OCI-LY1 (cell line): ENCODE data around the gene ALCAM.
A peak's percentile ranks its signal among the peaks of the same experiment; 100 is the strongest.

Experiments
- H2AFZ ChIP-seq: fragments of 200-600 bp; sonication (generic), shearing (Covaris generic); 2 replicates; pipeline ENCODE4 v1.6.0; 2014; ENCODE audit warnings: antibody characterized with exemption, mild to moderate bottlenecking, low read length
- H3F3A ChIP-seq: fragments of 200-600 bp; sonication (generic), shearing (Covaris generic); 2 replicates; pipeline ENCODE4 v1.6.0; 2014; ENCODE audit warnings: mild to moderate bottlenecking, antibody characterized with exemption, low read length, moderate library complexity; ENCODE audit not compliant: insufficient read depth
- H3K27ac ChIP-seq: fragments of 200-600 bp; sonication (generic); 2 replicates; pipeline ENCODE4 v1.5.1; 2014; ENCODE audit warnings: low read length, mixed run types, mild to moderate bottlenecking, low read depth; ENCODE audit not compliant: poor library complexity, severe bottlenecking
- H3K27me3 ChIP-seq: fragments of 200-600 bp; sonication (generic); 2 replicates; pipeline ENCODE4 v1.6.0; 2014; ENCODE audit warnings: antibody characterized with exemption, mild to moderate bottlenecking, low read length, moderate library complexity; ENCODE audit not compliant: insufficient read depth
- H3K36me3 ChIP-seq: fragments of 200-600 bp; sonication (generic); 2 replicates; pipeline ENCODE4 v1.6.1; 2014; ENCODE audit warnings: mild to moderate bottlenecking, antibody characterized with exemption, low read length, moderate library complexity, mixed read lengths; ENCODE audit not compliant: insufficient read depth
- H3K4me1 ChIP-seq: fragments of 200-600 bp; sonication (generic); 2 replicates; pipeline ENCODE4 v1.5.1; 2014; ENCODE audit warnings: mild to moderate bottlenecking, low read length, moderate library complexity; ENCODE audit not compliant: insufficient read depth, severe bottlenecking
- H3K4me2 ChIP-seq: fragments of 200-600 bp; sonication (generic), shearing (Covaris generic); 2 replicates; pipeline ENCODE4 v1.6.1; 2014; ENCODE audit warnings: low read length
- H3K4me3 ChIP-seq: fragments of 200-600 bp; sonication (generic); 2 replicates; pipeline ENCODE4 v1.5.1; 2014; ENCODE audit warnings: low read length, low read depth, mild to moderate bottlenecking, mixed read lengths; ENCODE audit not compliant: poor library complexity, severe bottlenecking
- H3K79me2 ChIP-seq: fragments of 200-600 bp; shearing (Covaris generic); 2 replicates; pipeline ENCODE4 v1.6.1; 2016; ENCODE audit warnings: mixed run types, low read length, mixed read lengths; ENCODE audit not compliant: insufficient read depth
- H3K9ac ChIP-seq: fragments of 200-600 bp; sonication (generic), shearing (Covaris generic); 2 replicates; pipeline ENCODE4 v1.6.1; 2014; ENCODE audit warnings: mild to moderate bottlenecking, low read length, mixed read lengths
- H3K9me2 ChIP-seq: fragments of 200-600 bp; sonication (generic), shearing (Covaris generic); 2 replicates; pipeline ENCODE4 v1.6.1; 2014; ENCODE audit warnings: low read depth, mild to moderate bottlenecking, low read length, mixed read lengths
- H3K9me3 ChIP-seq: fragments of 200-600 bp; shearing (Covaris generic); 2 replicates; pipeline ENCODE4 v1.6.1; 2014; ENCODE audit warnings: low read length, mixed read lengths
- H4K20me1 ChIP-seq: fragments of 200-600 bp; sonication (generic), shearing (Covaris generic); 2 replicates; pipeline ENCODE4 v1.6.0; 2016; ENCODE audit warnings: mild to moderate bottlenecking, low read length; ENCODE audit not compliant: insufficient read depth
- EZH2 ChIP-seq: fragments of 200-600 bp; sonication (generic), shearing (Covaris generic); IDR thresholded peaks from 2 replicates; pipeline ENCODE4 v1.8.0; 2017; ENCODE audit warnings: borderline replicate concordance, mixed run types, mild to moderate bottlenecking, antibody characterized with exemption, low read length, moderate library complexity, mixed read lengths
- TF ChIP-seq, protein P1 (sequence below): fragments of 200-600 bp; sonication (generic), shearing (Covaris generic); IDR thresholded peaks from 2 replicates; pipeline ENCODE4 v1.5.1; 2017; ENCODE audit warnings: mild to moderate bottlenecking, antibody characterized with exemption, low read length, moderate library complexity, mixed read lengths

The ALCAM gene

DNA sequence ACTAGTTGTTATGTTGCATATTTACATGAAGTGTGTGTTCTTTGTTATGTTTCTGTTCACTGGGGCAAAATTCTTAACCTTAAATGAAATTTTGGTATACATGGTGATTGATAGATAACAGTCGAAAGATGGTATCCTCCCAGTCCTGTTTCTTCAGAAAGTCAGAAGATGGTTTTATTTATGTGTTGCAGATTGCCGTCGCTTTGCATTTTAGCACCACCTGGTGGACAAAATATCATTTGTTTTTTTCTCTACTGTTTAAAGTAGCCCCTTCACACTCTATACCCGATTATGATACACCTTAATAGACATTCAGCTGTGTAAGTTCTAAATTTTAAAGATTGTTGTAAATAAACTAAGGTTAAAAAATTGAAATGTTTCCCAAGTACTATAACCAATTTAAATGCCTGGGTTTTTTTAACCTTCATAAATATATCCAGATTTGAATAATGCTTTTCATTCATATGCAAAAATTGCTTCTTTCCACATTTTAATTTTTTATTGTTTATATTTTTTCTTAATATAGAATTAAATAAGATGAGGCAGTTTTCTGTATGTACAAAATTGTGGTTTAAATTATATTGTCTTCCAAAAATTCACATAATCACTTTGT, 152.2 kb downstream of the ALCAM start:
- Histone ChIP-seq H3K27me3 (no peaks in the 10 kb centered on the region), H3K36me3 (peaks cover 5% of the 10 kb centered on the region; the same call in 1 of the 2 replicates), H3K4me2 (no peak overlapping the region; the same call in 1 of the 2 replicates), H3K4me3 (no peak overlapping the region), H3K79me2 (no peaks in the 10 kb centered on the region), H3F3A (no peaks in the 10 kb centered on the region), H3K27ac (no peak overlapping the region), H3K9ac (no peak overlapping the region), H3K9me3 (no peaks in the 10 kb centered on the region), H3K9me2 (no peaks in the 10 kb centered on the region), H4K20me1 (no peaks in the 10 kb centered on the region; the same call in 1 of the 2 replicates), H2AFZ (no peak overlapping the region), H3K4me1 (peaks cover 9% of the 10 kb centered on the region)
- TF ChIP-seq, protein P1, sequence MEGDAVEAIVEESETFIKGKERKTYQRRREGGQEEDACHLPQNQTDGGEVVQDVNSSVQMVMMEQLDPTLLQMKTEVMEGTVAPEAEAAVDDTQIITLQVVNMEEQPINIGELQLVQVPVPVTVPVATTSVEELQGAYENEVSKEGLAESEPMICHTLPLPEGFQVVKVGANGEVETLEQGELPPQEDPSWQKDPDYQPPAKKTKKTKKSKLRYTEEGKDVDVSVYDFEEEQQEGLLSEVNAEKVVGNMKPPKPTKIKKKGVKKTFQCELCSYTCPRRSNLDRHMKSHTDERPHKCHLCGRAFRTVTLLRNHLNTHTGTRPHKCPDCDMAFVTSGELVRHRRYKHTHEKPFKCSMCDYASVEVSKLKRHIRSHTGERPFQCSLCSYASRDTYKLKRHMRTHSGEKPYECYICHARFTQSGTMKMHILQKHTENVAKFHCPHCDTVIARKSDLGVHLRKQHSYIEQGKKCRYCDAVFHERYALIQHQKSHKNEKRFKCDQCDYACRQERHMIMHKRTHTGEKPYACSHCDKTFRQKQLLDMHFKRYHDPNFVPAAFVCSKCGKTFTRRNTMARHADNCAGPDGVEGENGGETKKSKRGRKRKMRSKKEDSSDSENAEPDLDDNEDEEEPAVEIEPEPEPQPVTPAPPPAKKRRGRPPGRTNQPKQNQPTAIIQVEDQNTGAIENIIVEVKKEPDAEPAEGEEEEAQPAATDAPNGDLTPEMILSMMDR: peak; percentile 77
- no peak for TF ChIP-seq EZH2

DNA sequence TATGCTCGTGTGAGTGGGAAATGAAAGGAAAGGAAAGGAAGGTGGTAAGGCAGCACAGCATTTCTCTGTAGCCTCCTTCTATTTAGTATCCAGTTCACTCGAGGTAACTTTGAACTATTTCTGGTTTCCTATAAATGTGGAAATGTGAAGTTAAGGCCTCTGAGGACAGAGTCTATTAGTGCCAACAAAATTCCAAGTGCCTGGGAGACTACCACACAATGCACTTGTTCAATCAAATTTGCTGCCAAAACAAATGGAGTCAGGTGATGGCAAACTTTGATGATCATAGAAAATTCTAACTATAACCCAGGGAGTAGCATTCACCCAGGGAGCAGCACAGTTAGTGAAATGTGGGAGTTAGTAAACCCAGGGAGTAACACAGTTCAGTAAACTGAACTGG, 155.1 kb downstream of the ALCAM start:
- no peaks in the 10 kb centered on the region for H3K9me3 ChIP-seq
- H3K27me3 ChIP-seq: no peaks in the 10 kb centered on the region
- H3K79me2 ChIP-seq: no peaks in the 10 kb centered on the region
- H2AFZ ChIP-seq: no peak overlapping the region
- no peak overlapping the region for H3K4me3 ChIP-seq
- H3K9ac ChIP-seq: no peak overlapping the region
- no peak overlapping the region for H3K4me2 ChIP-seq
- H3K4me1 ChIP-seq: peaks cover 3% of the 10 kb centered on the region
- H3F3A ChIP-seq: no peaks in the 10 kb centered on the region
- TF ChIP-seq, protein P1: no peak
- TF ChIP-seq EZH2: no peak
- H3K36me3 ChIP-seq: peaks cover 29% of the 10 kb centered on the region; the same call in 1 of the 2 replicates
- no peak overlapping the region for H3K27ac ChIP-seq
- no peaks in the 10 kb centered on the region for H3K9me2 ChIP-seq
- H4K20me1 ChIP-seq: no peaks in the 10 kb centered on the region; the same call in 1 of the 2 replicates

DNA sequence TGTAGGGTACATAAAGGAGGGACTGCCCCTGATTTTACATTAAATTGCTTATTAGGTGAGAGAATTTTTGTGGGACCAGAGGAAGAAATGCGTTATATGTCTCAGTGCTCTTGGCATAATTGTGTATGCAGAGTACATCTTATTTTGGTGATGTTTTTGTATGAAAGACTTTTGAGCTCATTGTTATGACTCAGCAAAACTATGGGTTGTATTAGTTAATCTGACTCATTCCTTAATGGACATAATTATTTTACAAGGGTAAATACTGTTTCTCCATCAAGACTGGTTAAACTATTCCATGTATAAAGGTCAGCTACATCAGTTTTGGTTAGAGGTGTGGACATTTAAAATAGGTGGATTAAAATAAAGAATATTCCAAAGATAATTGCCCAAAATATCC, 156.8 kb downstream of the ALCAM start:
- Histone ChIP-seq H3K4me1 (peaks cover 3% of the 10 kb centered on the region), H3K9me3 (no peaks in the 10 kb centered on the region), H3K27ac (no peak overlapping the region), H3K4me3 (no peak overlapping the region), H4K20me1 (no peaks in the 10 kb centered on the region), H3K27me3 (no peaks in the 10 kb centered on the region), H3K36me3 (peaks cover 29% of the 10 kb centered on the region), H3K79me2 (no peaks in the 10 kb centered on the region), H2AFZ (no peak overlapping the region), H3K4me2 (no peak overlapping the region), H3K9ac (no peak overlapping the region), H3K9me2 (no peaks in the 10 kb centered on the region), H3F3A (no peaks in the 10 kb centered on the region)
- TF ChIP-seq, protein P1: no peak
- no peak for TF ChIP-seq EZH2
